ENCODE measurements around the gene KLHL6. TPM values are rescaled to one million over a fixed set of nuclear protein-coding genes. Genes with fewer than 3 reads are reported as not detected.
"Not testable (repeated sequence)": the region's sequence is repeated elsewhere in the genome, so short reads cannot be mapped to it uniquely, and the experiment has no call there.

Gene KLHL6
- total RNA-seq, 1 donor from 2014 or later, result 0.11 TPM

DNA sequence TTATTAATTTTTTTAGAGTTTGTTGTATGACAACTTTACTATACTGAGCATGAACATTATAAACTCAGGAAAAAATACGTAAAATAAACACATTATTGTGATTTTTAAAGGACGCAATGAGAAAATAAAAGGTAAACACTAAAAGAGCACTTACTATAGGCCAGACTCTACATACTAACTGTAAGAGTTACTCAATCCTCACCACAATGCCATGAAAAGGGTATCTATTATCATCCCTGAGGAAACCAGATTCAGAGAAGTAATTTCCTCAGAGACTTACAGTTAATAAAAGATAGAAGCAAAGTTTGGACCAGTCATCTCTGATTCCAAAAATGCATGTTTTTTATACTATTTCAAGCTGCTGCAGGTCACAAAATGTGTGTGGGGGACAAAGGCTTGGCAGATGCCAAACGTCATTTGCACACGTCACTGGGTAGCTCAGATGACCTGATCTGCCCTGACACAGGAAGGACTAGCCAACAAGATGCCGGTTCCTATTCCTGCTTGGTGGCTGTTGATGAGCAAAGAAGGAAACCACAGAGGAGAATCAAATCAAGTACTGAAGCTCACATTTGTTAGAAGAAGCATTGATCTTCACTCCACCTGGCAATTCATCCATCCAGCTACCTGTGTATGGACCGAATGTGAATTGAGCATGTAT is 42.3 kb downstream of the KLHL6 start:
- TF ChIP-seq, protein P1, sequence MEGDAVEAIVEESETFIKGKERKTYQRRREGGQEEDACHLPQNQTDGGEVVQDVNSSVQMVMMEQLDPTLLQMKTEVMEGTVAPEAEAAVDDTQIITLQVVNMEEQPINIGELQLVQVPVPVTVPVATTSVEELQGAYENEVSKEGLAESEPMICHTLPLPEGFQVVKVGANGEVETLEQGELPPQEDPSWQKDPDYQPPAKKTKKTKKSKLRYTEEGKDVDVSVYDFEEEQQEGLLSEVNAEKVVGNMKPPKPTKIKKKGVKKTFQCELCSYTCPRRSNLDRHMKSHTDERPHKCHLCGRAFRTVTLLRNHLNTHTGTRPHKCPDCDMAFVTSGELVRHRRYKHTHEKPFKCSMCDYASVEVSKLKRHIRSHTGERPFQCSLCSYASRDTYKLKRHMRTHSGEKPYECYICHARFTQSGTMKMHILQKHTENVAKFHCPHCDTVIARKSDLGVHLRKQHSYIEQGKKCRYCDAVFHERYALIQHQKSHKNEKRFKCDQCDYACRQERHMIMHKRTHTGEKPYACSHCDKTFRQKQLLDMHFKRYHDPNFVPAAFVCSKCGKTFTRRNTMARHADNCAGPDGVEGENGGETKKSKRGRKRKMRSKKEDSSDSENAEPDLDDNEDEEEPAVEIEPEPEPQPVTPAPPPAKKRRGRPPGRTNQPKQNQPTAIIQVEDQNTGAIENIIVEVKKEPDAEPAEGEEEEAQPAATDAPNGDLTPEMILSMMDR (IDR thresholded peaks at IDR 0.05; ENCODE audit: insufficient read depth, low read depth, low read length), result no peak
- TF ChIP-seq EZH2 (IDR thresholded peaks at IDR 0.05; ENCODE audit: insufficient read depth, low read length), result no peak
- Mint-ChIP-seq H3K36me3 (ENCODE audit: low read depth, unreplicated experiment) (no peaks in the 10 kb centered on the region), H3K4me1 (ENCODE audit: low read depth, unreplicated experiment) (no peaks in the 10 kb centered on the region), H3K9me3 (ENCODE audit: unreplicated experiment) (peaks cover 6% of the 10 kb centered on the region), H3K27ac (ENCODE audit: unreplicated experiment) (no peak overlapping the region), H3K4me3 (ENCODE audit: unreplicated experiment) (no peak overlapping the region), H3K27me3 (ENCODE audit: low read depth, unreplicated experiment) (peaks cover 9% of the 10 kb centered on the region)
- Histone ChIP-seq H3K4me1 (ENCODE audit: insufficient read depth, low read length) (no peaks in the 10 kb centered on the region), H3K27me3 (ENCODE audit: insufficient read depth, low read length) (peaks cover 4% of the 10 kb centered on the region), H3K9me3 (ENCODE audit: insufficient read depth, low read depth, low read length) (no peaks in the 10 kb centered on the region), H3K9ac (ENCODE audit: low read length) (no peak overlapping the region), H3K79me2 (ENCODE audit: insufficient read depth, low read length) (no peaks in the 10 kb centered on the region), H3K27ac (ENCODE audit: low read depth, low read length) (no peak overlapping the region), H3K4me2 (ENCODE audit: low read length) (no peak overlapping the region), H3K36me3 (ENCODE audit: insufficient read depth, low read length) (no peaks in the 10 kb centered on the region), H3K4me3 (ENCODE audit: insufficient read depth, low read depth, low read length) (no peak overlapping the region), H4K20me1 (ENCODE audit: insufficient read depth, low read length) (no peaks in the 10 kb centered on the region), H2AFZ (ENCODE audit: low read depth, low read length) (no peak overlapping the region)
- no peak for DNase-seq (ENCODE audit: low read depth)
- no peak for FAIRE-seq

DNA sequence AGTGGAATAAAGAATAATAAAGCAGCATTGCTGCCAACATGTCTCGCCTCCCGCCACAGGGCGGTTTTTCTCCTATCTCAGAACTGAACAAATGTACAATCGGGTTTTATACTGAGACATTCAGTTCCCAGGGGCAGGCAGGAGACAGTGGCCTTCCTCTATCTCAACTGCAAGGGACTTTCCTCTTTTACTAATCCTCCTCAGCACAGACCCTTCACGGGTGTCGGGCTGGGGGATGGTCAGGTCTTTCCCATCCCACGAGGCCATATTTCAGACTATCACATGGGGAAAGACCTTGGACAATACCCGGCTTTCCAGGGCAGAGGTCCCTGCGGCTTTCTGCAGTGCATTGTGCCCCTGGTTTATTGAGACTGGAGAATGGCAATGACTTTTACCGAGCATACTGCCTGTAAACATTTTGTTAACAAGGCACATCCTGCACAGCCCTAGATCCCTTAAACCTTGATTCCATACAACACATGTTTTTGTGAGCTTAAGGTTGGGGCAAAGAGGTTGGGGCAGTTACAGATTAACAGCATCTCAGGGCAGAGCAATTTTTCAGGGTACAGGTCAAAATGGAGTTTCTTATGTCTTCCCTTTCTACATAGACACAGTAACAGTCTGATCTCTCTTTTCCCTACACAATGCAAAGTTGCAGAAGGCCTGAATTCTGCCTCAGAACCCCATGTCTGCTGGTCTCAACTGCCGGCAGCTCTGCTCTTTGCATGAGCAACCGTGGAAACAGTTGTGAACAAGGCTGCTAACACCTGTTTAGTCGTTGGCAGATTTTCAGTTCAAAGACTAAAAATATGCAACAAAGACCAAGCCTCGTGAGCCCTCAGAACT is 44.0 kb downstream of the KLHL6 start:
- H3K4me2 ChIP-seq (ENCODE audit: low read length); H3K4me1 ChIP-seq (ENCODE audit: insufficient read depth, low read length); H3K27me3 Mint-ChIP-seq (ENCODE audit: low read depth, unreplicated experiment); H3K9me3 Mint-ChIP-seq (ENCODE audit: unreplicated experiment); H3K4me3 ChIP-seq (ENCODE audit: insufficient read depth, low read depth, low read length); H3K79me2 ChIP-seq (ENCODE audit: insufficient read depth, low read length); H3K36me3 Mint-ChIP-seq (ENCODE audit: low read depth, unreplicated experiment); H3K36me3 ChIP-seq (ENCODE audit: insufficient read depth, low read length); DNase-seq (ENCODE audit: low read depth); H3K9ac ChIP-seq (ENCODE audit: low read length); H3K27ac ChIP-seq (ENCODE audit: low read depth, low read length); H4K20me1 ChIP-seq (ENCODE audit: insufficient read depth, low read length); H3K27me3 ChIP-seq (ENCODE audit: insufficient read depth, low read length); H3K9me3 ChIP-seq (ENCODE audit: insufficient read depth, low read depth, low read length); FAIRE-seq; H3K27ac Mint-ChIP-seq (ENCODE audit: unreplicated experiment); H2AFZ ChIP-seq (ENCODE audit: low read depth, low read length); H3K4me1 Mint-ChIP-seq (ENCODE audit: low read depth, unreplicated experiment); H3K4me3 Mint-ChIP-seq (ENCODE audit: unreplicated experiment): not testable (repeated sequence)

- H3K79me2 ChIP-seq (ENCODE audit: insufficient read depth, low read length), result no peaks in the 10 kb centered on the region
- H4K20me1 ChIP-seq (ENCODE audit: insufficient read depth, low read length), result no peaks in the 10 kb centered on the region
- no peaks in the 10 kb centered on the region for H3K4me1 ChIP-seq (ENCODE audit: insufficient read depth, low read length)
- DNase-seq (ENCODE audit: low read depth), result no peak
- no peak overlapping the region for H3K27ac ChIP-seq (ENCODE audit: low read depth, low read length)
- Mint-ChIP-seq H3K27ac (ENCODE audit: unreplicated experiment) (no peak overlapping the region), H3K27me3 (ENCODE audit: low read depth, unreplicated experiment) (no peaks in the 10 kb centered on the region), H3K36me3 (ENCODE audit: low read depth, unreplicated experiment) (peaks cover 2% of the 10 kb centered on the region), H3K4me1 (ENCODE audit: low read depth, unreplicated experiment) (no peaks in the 10 kb centered on the region), H3K4me3 (ENCODE audit: unreplicated experiment) (no peak overlapping the region), H3K9me3 (ENCODE audit: unreplicated experiment) (peaks cover 2% of the 10 kb centered on the region)
- H3K4me2 ChIP-seq (ENCODE audit: low read length), result no peak overlapping the region
- H3K27me3 ChIP-seq (ENCODE audit: insufficient read depth, low read length), result no peaks in the 10 kb centered on the region
- FAIRE-seq, result no peak
- no peak overlapping the region for H3K9ac ChIP-seq (ENCODE audit: low read length)
- no peak for TF ChIP-seq EZH2 (IDR thresholded peaks at IDR 0.05; ENCODE audit: insufficient read depth, low read length)
- TF ChIP-seq, protein P1 (IDR thresholded peaks at IDR 0.05; ENCODE audit: insufficient read depth, low read depth, low read length), result no peak
- no peak overlapping the region for H2AFZ ChIP-seq (ENCODE audit: low read depth, low read length)
- H3K9me3 ChIP-seq (ENCODE audit: insufficient read depth, low read depth, low read length), result peaks cover 5% of the 10 kb centered on the region
- H3K36me3 ChIP-seq (ENCODE audit: insufficient read depth, low read length), result no peaks in the 10 kb centered on the region
- no peak overlapping the region for H3K4me3 ChIP-seq (ENCODE audit: insufficient read depth, low read depth, low read length)
Measured at GRCh38 chr3:183508821-183509220, 46.7 kb downstream of the KLHL6 start.

Data from astrocyte (in vitro differentiated cells and primary cell).